KMS-11 (cell line): ENCODE results near the gene SERPINE1.
"Not testable (repeated sequence)": the region's sequence is repeated elsewhere in the genome, so short reads cannot be mapped to it uniquely, and the experiment has no call there.

ENCODE experiments used
- H2AFZ ChIP-seq: fragments of 200-600 bp; sonication (generic); 2 replicates; pipeline ENCODE4 v1.6.1; 2016; ENCODE audit warnings: antibody characterized with exemption, mixed run types, low read depth
- H3K27ac ChIP-seq: fragments of 200-600 bp; sonication (generic); 2 replicates; pipeline ENCODE4 v1.6.1; 2016; ENCODE audit warnings: mild to moderate bottlenecking, mixed run types
- H3K27me3 ChIP-seq: fragments of 200-600 bp; sonication (generic); 2 replicates; pipeline ENCODE4 v1.6.1; 2017; ENCODE audit warnings: mild to moderate bottlenecking, low read depth, mixed run types, moderate library complexity; ENCODE audit not compliant: insufficient read depth
- H3K36me3 ChIP-seq: fragments of 200-600 bp; sonication (generic); 2 replicates; pipeline ENCODE4 v1.6.1; 2017; ENCODE audit warnings: mild to moderate bottlenecking, mixed run types; ENCODE audit not compliant: insufficient read depth
- H3K4me1 ChIP-seq: fragments of 200-600 bp; sonication (generic); 2 replicates; pipeline ENCODE4 v1.6.1; 2016; ENCODE audit warnings: mild to moderate bottlenecking, low read depth, mixed run types; ENCODE audit not compliant: poor library complexity, severe bottlenecking
- H3K4me2 ChIP-seq: fragments of 200-600 bp; sonication (generic); 2 replicates; pipeline ENCODE4 v1.7.0; 2016; ENCODE audit warnings: mild to moderate bottlenecking, mixed run types
- H3K4me3 ChIP-seq: fragments of 200-600 bp; sonication (generic); IDR thresholded peaks from 2 replicates; pipeline ENCODE4 v1.6.1; 2017; ENCODE audit warnings: low read depth, low read length, mixed read lengths; ENCODE audit not compliant: insufficient read depth
- H3K79me2 ChIP-seq: fragments of 200-600 bp; sonication (generic); 2 replicates; pipeline ENCODE4 v1.6.1; 2016; ENCODE audit warnings: low read depth, mixed run types; ENCODE audit not compliant: insufficient read depth
- H3K9ac ChIP-seq: fragments of 200-600 bp; sonication (generic); 2 replicates; pipeline ENCODE4 v1.6.1; 2016; ENCODE audit warnings: mild to moderate bottlenecking, mixed run types
- H4K20me1 ChIP-seq: fragments of 200-600 bp; sonication (generic); 2 replicates; pipeline ENCODE4 v1.6.1; 2016; ENCODE audit warnings: mild to moderate bottlenecking, mixed run types; ENCODE audit not compliant: insufficient read depth
- CTCF ChIP-seq: fragments of 200-600 bp; sonication (generic); conservative IDR thresholded peaks from 2 replicates; pipeline ENCODE4 v1.6.1; 2017; ENCODE audit warnings: low read depth, mild to moderate bottlenecking, antibody characterized with exemption, low read length, moderate library complexity, mixed read lengths

Gene SERPINE1

GRCh38 chr7:101089876-101090275 lies 37.0 kb upstream of the SERPINE1 start:
- H3K36me3 ChIP-seq = no peaks in the 10 kb centered on the region
- no peak overlapping the region for H3K4me3 ChIP-seq
- no peak overlapping the region for H2AFZ ChIP-seq
- no peaks in the 10 kb centered on the region for H3K27me3 ChIP-seq
- peaks cover 12% of the 10 kb centered on the region for H3K4me1 ChIP-seq
- H3K27ac ChIP-seq = no peak overlapping the region
- no peak overlapping the region for H3K4me2 ChIP-seq
- H3K79me2 ChIP-seq = peaks cover 19% of the 10 kb centered on the region
- H3K9ac ChIP-seq = no peak overlapping the region
- no peaks in the 10 kb centered on the region for H4K20me1 ChIP-seq
- TF ChIP-seq CTCF = no peak

- H4K20me1 ChIP-seq, H3K4me2 ChIP-seq, H2AFZ ChIP-seq, H3K27me3 ChIP-seq, H3K4me3 ChIP-seq, H3K4me1 ChIP-seq, H3K79me2 ChIP-seq, H3K27ac ChIP-seq, H3K36me3 ChIP-seq, H3K9ac ChIP-seq: not testable (repeated sequence)
Measured at GRCh38 chr7:101092266-101092905, 34.5 kb upstream of the SERPINE1 start.

GRCh38 chr7:101093906-101094305 lies 33.0 kb upstream of the SERPINE1 start:
- Histone ChIP-seq H3K4me3 (no peak overlapping the region), H3K4me1 (no peaks in the 10 kb centered on the region), H3K4me2 (no peak overlapping the region), H3K27me3 (no peaks in the 10 kb centered on the region), H4K20me1 (no peaks in the 10 kb centered on the region), H3K79me2 (no peaks in the 10 kb centered on the region), H3K27ac (no peak overlapping the region), H2AFZ (no peak overlapping the region), H3K36me3 (no peaks in the 10 kb centered on the region), H3K9ac (no peak overlapping the region)
- no peak for TF ChIP-seq CTCF

- no peak for TF ChIP-seq CTCF
- Histone ChIP-seq H3K9ac (no peak overlapping the region), H3K79me2 (no peaks in the 10 kb centered on the region), H3K36me3 (no peaks in the 10 kb centered on the region), H3K4me2 (no peak overlapping the region), H2AFZ (no peak overlapping the region), H3K4me3 (no peak overlapping the region), H3K27ac (no peak overlapping the region), H3K27me3 (no peaks in the 10 kb centered on the region), H4K20me1 (no peaks in the 10 kb centered on the region), H3K4me1 (no peaks in the 10 kb centered on the region)
Measured at GRCh38 chr7:101094376-101094775, 32.5 kb upstream of the SERPINE1 start.

GRCh38 chr7:101094791-101095375 lies 32.0 kb upstream of the SERPINE1 start:
- no peak overlapping the region for H3K27ac ChIP-seq

More at GRCh38 chr7:101094791-101095375, 32.0 kb upstream of the SERPINE1 start:
- Histone ChIP-seq H3K27me3 (no peaks in the 10 kb centered on the region), H4K20me1 (no peaks in the 10 kb centered on the region), H3K9ac (no peak overlapping the region), H3K4me2 (no peak overlapping the region), H3K79me2 (no peaks in the 10 kb centered on the region), H3K4me1 (no peaks in the 10 kb centered on the region), H3K36me3 (no peaks in the 10 kb centered on the region), H3K4me3 (no peak overlapping the region), H2AFZ (no peak overlapping the region)
- TF ChIP-seq CTCF = peak; percentile 52
